ENCODE measurements around the gene RIPK3.
"Not testable (repeated sequence)": the region's sequence is repeated elsewhere in the genome, so short reads cannot be mapped to it uniquely, and the experiment has no call there.

RIPK3 gene

DNA sequence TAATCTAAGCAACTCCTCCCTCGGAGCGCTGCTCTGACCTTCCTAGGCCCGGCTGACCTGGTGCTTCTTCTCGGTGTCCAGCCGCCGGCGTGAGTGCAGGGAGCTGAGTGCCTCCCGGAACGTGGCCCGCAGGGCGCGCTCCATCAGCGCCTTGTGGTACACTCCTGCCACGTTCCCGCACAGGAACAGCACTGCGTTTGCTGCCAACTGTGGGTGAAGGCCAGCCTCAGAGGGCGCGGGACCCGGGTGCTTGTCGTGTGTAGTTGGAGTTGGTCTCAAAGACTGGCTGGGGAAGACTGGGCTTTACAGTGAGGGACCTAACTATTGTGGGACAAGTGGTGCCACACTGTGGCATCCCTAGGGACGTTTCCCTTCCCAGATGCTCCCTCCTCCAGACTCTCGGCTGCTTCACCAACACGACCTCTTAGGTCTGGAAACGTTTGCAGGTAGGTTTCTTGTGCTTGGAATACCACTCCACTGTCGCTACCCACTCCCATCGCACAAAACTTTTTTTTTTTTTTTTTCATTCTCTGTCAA is 8.0 kb downstream of the RIPK3 start:
- no peak overlapping the region for H2AFZ ChIP-seq (ENCODE audit: low read length, unreplicated experiment)
- peaks cover 18% of the 10 kb centered on the region for H3K27me3 ChIP-seq (ENCODE audit: insufficient read depth, low read length)
- H3K4me3 ChIP-seq (ENCODE audit: low read depth, low read length): no peak overlapping the region; the same call in 1 of the 2 replicates
- peaks cover 4% of the 10 kb centered on the region for H3K4me1 ChIP-seq (ENCODE audit: control insufficient read depth, insufficient read depth, low read length, unreplicated experiment)
- H3K36me3 ChIP-seq (ENCODE audit: insufficient read depth, low read length): no peaks in the 10 kb centered on the region
- no peaks in the 10 kb centered on the region for H3K79me2 ChIP-seq (ENCODE audit: control insufficient read depth, insufficient read depth, low read length, unreplicated experiment)
- no peak overlapping the region for H3K27ac ChIP-seq (ENCODE audit: low read depth, low read length)

DNA sequence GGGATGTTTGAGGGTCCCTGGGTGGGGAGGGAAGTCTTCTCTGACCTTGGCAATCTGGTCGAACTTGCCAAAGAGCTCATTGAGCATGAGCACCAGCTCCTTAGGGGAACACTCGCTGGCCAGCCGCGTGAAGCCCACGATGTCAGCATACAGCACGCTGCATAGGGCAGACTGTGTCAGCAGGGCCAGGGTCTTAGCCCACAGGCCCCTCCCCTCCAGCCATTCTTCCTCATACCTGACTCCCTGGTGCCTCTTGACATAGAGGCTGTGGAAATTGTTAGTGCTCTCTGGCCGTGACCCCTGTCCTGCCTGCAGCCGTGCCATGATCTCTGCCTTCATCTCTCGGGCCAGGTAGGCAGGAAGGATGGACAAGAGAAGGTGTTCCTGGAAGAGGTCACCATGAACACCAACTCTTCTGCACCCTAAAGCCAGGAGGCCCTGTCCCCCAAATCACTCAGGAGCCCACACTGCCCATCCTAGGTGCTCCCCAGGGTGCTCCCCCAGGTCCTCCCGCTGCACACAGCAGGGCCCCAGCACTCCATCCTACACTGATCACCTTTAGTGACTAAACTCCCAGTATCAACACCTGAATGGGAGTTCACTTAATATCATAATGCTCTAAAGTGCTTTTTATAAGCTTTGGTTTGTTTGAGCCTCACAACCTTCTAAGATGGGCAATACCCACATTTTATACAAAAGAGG is 8.7 kb downstream of the RIPK3 start:
- no peaks in the 10 kb centered on the region for H3K79me2 ChIP-seq (ENCODE audit: control insufficient read depth, insufficient read depth, low read length, unreplicated experiment)
- no peaks in the 10 kb centered on the region for H3K36me3 ChIP-seq (ENCODE audit: insufficient read depth, low read length)
- H3K27me3 ChIP-seq (ENCODE audit: insufficient read depth, low read length): peaks cover 18% of the 10 kb centered on the region
- no peak overlapping the region for H3K4me3 ChIP-seq (ENCODE audit: low read depth, low read length)
- H3K27ac ChIP-seq (ENCODE audit: low read depth, low read length): no peak overlapping the region
- H3K4me1 ChIP-seq (ENCODE audit: control insufficient read depth, insufficient read depth, low read length, unreplicated experiment): peaks cover 4% of the 10 kb centered on the region
- H2AFZ ChIP-seq (ENCODE audit: low read length, unreplicated experiment): no peak overlapping the region

DNA sequence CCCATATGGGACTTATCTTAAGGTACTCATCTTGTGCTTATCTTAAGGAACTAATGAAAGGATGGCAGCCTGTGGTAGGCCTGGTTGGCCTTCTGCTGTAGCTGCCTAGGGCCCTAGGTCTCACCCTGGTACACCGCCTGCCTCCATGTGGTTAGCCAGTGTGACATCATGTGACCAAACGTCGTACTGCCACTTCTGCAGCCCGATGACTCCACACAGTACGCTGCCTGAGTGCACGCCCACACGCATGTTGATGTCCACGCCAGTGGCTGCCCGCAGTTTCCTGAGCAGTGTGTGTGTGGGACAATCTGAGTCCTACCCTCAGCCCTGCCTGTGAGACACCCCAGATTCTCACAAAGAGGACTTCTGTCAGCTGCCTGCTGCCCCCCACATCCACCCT is 10.1 kb downstream of the RIPK3 start:
- Histone ChIP-seq H2AFZ (ENCODE audit: low read length, unreplicated experiment) (no peak overlapping the region), H3K79me2 (ENCODE audit: control insufficient read depth, insufficient read depth, low read length, unreplicated experiment) (no peaks in the 10 kb centered on the region), H3K27ac (ENCODE audit: low read depth, low read length) (no peak overlapping the region), H3K4me1 (ENCODE audit: control insufficient read depth, insufficient read depth, low read length, unreplicated experiment) (no peaks in the 10 kb centered on the region), H3K27me3 (ENCODE audit: insufficient read depth, low read length) (peaks cover 13% of the 10 kb centered on the region; the same call in 1 of the 2 replicates), H3K4me3 (ENCODE audit: low read depth, low read length) (no peak overlapping the region), H3K36me3 (ENCODE audit: insufficient read depth, low read length) (no peaks in the 10 kb centered on the region)

DNA sequence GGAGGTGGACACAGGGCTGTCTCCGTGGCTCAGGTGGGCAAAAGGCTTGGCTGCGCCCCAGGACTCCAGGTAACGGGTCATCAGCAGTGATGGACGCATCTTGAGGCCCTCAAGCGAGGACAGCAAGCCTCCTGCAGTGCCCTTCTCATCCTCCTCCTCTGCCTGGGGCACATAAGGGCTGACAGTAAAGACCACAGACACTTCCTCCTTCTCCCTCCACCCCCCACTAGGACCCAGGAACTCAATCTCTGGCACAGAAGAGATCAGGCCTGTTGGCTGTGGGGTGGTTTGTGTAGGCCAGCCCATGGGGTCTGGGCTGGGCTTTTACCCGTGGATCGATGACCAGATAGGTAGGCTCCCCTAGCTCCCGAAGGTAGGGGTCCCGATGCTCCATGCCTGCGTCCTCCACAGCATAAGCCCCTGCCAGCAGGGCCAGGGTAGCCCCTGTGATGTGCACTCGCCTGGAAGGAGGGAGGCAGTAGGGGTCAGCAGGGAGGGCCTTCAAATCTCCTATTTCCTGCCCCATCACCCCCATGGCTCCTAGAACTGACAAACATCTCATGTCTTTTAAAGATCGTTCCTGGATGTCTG is 10.6 kb downstream of the RIPK3 start:
- no peak overlapping the region for H3K27ac ChIP-seq (ENCODE audit: low read depth, low read length)
- H3K4me1 ChIP-seq (ENCODE audit: control insufficient read depth, insufficient read depth, low read length, unreplicated experiment): no peaks in the 10 kb centered on the region
- no peak overlapping the region for H3K4me3 ChIP-seq (ENCODE audit: low read depth, low read length)
- H3K27me3 ChIP-seq (ENCODE audit: insufficient read depth, low read length): peaks cover 8% of the 10 kb centered on the region; the same call in 1 of the 2 replicates
- H2AFZ ChIP-seq (ENCODE audit: low read length, unreplicated experiment): no peak overlapping the region
- H3K79me2 ChIP-seq (ENCODE audit: control insufficient read depth, insufficient read depth, low read length, unreplicated experiment): no peaks in the 10 kb centered on the region
- H3K36me3 ChIP-seq (ENCODE audit: insufficient read depth, low read length): no peaks in the 10 kb centered on the region

DNA sequence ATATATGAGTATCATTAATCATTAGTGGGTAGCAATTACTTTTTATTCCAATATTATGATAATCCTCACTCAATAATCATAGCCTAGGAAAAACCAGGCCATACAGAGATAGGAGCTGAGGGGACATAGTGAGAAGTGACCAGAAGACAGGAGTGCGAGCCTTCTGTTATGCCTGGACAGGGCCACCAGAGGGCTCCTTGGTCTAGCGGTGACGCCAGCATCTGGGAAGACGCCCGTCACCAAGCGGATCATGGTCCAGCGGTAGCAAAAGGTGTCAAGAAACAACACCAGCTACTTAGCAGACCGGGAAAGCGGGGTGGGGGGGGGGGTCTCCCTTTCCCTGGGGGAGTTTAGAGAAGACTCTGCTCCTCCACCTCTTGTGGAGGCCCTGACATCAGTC is 11.9 kb downstream of the RIPK3 start:
- H2AFZ ChIP-seq (ENCODE audit: low read length, unreplicated experiment); H3K36me3 ChIP-seq (ENCODE audit: insufficient read depth, low read length); H3K4me1 ChIP-seq (ENCODE audit: control insufficient read depth, insufficient read depth, low read length, unreplicated experiment); H3K27ac ChIP-seq (ENCODE audit: low read depth, low read length); H3K27me3 ChIP-seq (ENCODE audit: insufficient read depth, low read length); H3K4me3 ChIP-seq (ENCODE audit: low read depth, low read length); H3K79me2 ChIP-seq (ENCODE audit: control insufficient read depth, insufficient read depth, low read length, unreplicated experiment): not testable (repeated sequence)

DNA sequence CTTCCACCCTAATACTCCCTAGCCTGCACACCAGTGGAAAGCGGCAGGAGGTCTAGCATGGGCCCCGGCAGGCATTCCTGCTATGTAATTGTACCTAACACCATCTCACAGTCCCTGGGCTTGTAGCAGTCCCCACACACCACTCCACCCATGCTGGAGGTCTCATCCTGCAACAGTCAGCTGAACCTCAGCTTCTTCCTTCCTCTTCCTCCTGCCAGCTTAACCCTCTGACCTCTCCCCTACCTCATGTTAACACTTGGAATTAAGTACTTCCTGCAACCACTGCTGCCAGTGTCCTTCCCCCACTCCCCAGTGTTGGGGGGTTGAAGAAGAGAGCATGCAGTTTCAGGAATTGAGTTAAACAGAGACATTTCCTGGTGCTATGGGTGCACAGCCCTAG is 12.5 kb downstream of the RIPK3 start:
- Histone ChIP-seq H3K4me3 (ENCODE audit: low read depth, low read length) (no peak overlapping the region), H3K27ac (ENCODE audit: low read depth, low read length) (no peak overlapping the region), H3K36me3 (ENCODE audit: insufficient read depth, low read length) (no peaks in the 10 kb centered on the region), H3K4me1 (ENCODE audit: control insufficient read depth, insufficient read depth, low read length, unreplicated experiment) (no peaks in the 10 kb centered on the region), H3K27me3 (ENCODE audit: insufficient read depth, low read length) (peaks cover under 1% of the 10 kb centered on the region; the same call in 1 of the 2 replicates), H3K79me2 (ENCODE audit: control insufficient read depth, insufficient read depth, low read length, unreplicated experiment) (no peaks in the 10 kb centered on the region), H2AFZ (ENCODE audit: low read length, unreplicated experiment) (no peak overlapping the region)

DNA sequence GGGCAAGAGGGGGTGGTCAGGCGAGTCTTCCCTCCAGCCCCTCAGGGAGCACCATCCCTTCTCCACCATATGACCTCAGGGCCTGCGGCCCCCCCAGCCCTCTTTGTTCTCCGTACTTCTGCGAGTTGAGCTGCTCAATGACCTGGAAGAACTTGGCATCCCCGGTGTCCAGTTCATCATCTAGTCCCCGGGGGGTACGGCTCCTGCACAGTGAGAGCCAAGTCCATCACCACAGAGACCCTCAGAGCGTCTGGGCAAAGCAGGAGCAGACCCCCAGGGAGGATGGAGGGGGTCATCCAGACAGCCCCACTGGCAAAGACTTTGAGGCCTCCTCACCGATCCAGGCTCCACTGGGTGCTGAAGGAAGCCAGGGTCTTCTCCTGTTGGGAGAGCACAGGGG is 13.8 kb downstream of the RIPK3 start:
- Histone ChIP-seq H3K27me3 (ENCODE audit: insufficient read depth, low read length) (no peaks in the 10 kb centered on the region), H3K36me3 (ENCODE audit: insufficient read depth, low read length) (no peaks in the 10 kb centered on the region), H3K4me1 (ENCODE audit: control insufficient read depth, insufficient read depth, low read length, unreplicated experiment) (no peaks in the 10 kb centered on the region), H2AFZ (ENCODE audit: low read length, unreplicated experiment) (no peak overlapping the region), H3K27ac (ENCODE audit: low read depth, low read length) (no peak overlapping the region), H3K4me3 (ENCODE audit: low read depth, low read length) (no peak overlapping the region), H3K79me2 (ENCODE audit: control insufficient read depth, insufficient read depth, low read length, unreplicated experiment) (no peaks in the 10 kb centered on the region)

DNA sequence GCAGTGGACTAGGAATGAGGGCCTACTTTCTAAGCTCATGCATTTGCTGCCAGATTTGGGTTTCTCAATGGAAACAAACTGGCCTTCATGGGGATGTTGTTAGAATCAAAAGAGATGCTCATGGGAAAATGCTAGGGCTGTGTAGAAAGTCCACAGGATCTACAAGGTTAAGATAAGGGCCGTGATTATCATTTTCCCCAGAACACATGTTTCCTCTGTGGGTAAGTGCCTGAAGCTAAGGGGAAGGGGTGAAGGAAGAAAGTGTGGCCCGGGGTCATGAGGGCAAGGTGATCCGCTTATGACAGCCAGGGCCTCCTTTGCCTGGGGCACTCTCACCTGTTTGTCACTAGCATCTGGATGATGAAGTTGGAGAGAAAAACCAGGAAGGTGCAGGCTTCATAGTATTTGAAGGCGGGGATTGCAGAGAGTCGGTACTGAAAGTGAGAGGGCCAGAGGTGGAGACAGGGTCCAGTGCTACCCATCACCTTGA is 14.7 kb downstream of the RIPK3 start:
- Histone ChIP-seq H3K27me3 (ENCODE audit: insufficient read depth, low read length) (0 out of 2 replicates have a peak, but pooled peaks cover 4% of the 10 kb centered on the region), H3K36me3 (ENCODE audit: insufficient read depth, low read length) (no peaks in the 10 kb centered on the region), H3K79me2 (ENCODE audit: control insufficient read depth, insufficient read depth, low read length, unreplicated experiment) (no peaks in the 10 kb centered on the region), H3K27ac (ENCODE audit: low read depth, low read length) (no peak overlapping the region), H2AFZ (ENCODE audit: low read length, unreplicated experiment) (no peak overlapping the region), H3K4me1 (ENCODE audit: control insufficient read depth, insufficient read depth, low read length, unreplicated experiment) (no peaks in the 10 kb centered on the region), H3K4me3 (ENCODE audit: low read depth, low read length) (no peak overlapping the region)

DNA sequence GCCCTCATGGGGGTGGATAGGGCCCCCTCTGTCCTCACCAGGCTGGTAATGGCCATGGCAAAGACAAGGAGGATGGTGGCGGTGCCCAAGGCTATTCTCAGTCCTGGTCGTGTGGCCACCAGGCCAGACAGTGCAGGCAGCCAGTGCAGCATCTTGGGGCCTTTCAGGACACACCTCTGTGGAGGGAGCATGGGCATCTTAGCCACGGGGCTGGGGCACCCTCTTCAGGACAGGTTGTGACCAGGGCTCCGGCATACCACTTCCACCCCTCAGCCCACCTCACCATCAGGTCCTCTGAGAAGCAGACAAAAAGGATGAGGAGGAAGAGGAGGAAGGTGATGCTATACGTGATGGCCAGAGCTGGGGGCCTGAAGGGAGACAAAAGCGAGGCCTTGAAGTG is 15.8 kb downstream of the RIPK3 start:
- no peaks in the 10 kb centered on the region for H3K79me2 ChIP-seq (ENCODE audit: control insufficient read depth, insufficient read depth, low read length, unreplicated experiment)
- H3K27me3 ChIP-seq (ENCODE audit: insufficient read depth, low read length): 0 out of 2 replicates have a peak, but pooled peaks cover 10% of the 10 kb centered on the region
- H2AFZ ChIP-seq (ENCODE audit: low read length, unreplicated experiment): no peak overlapping the region
- H3K27ac ChIP-seq (ENCODE audit: low read depth, low read length): no peak overlapping the region
- no peaks in the 10 kb centered on the region for H3K4me1 ChIP-seq (ENCODE audit: control insufficient read depth, insufficient read depth, low read length, unreplicated experiment)
- H3K4me3 ChIP-seq (ENCODE audit: low read depth, low read length): no peak overlapping the region
- H3K36me3 ChIP-seq (ENCODE audit: insufficient read depth, low read length): no peaks in the 10 kb centered on the region

DNA sequence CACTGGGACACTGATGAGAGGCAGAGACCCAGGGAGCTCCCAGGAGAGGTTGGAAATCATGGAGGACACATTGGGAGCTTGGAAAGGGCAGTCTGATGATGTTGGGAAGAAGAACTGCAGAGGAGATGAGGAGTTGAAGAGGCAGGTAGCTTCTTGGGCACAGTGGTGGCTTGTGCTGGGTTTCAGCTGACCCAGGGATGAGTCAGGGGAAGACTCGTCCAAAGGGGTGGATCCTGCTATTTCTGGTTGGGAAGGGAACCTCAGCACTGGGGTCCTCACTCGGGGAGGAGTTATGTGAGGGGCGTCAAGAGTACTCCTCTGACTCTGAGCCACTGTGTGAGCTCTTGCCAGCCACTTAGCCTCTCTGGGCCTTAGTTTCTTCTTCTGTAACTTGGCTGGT is 16.4 kb downstream of the RIPK3 start:
- 0 out of 2 replicates have a peak, but pooled peaks cover 10% of the 10 kb centered on the region for H3K27me3 ChIP-seq (ENCODE audit: insufficient read depth, low read length)
- H3K36me3 ChIP-seq (ENCODE audit: insufficient read depth, low read length): no peaks in the 10 kb centered on the region
- H3K4me3 ChIP-seq (ENCODE audit: low read depth, low read length): no peak overlapping the region

DNA sequence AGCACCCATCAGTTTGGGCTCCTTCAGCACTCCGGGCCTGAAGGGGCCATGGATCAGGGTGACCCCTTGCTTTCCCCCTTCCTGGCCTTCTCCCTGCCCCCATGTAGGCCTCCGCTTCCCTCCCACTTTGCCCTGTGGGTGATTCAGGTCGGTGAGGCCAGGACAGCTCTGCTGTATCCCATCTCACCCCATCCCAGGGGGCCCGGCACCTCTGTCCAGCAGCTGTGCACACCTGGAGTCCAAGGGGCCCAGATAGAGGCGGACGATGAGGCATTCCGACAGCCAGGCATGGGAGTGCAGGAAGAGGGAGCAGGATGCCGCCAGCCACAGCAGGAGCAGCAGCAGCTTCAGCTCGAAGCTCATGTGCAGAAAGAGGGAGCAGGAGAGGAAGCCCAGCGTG is 17.1 kb downstream of the RIPK3 start:
- Histone ChIP-seq H3K4me3 (ENCODE audit: low read depth, low read length) (no peak overlapping the region), H3K79me2 (ENCODE audit: control insufficient read depth, insufficient read depth, low read length, unreplicated experiment) (no peaks in the 10 kb centered on the region), H3K36me3 (ENCODE audit: insufficient read depth, low read length) (no peaks in the 10 kb centered on the region), H3K4me1 (ENCODE audit: control insufficient read depth, insufficient read depth, low read length, unreplicated experiment) (peaks cover 3% of the 10 kb centered on the region), H3K27ac (ENCODE audit: low read depth, low read length) (no peak overlapping the region), H2AFZ (ENCODE audit: low read length, unreplicated experiment) (no peak overlapping the region), H3K27me3 (ENCODE audit: insufficient read depth, low read length) (0 out of 2 replicates have a peak, but pooled peaks cover 10% of the 10 kb centered on the region)

More for the DNA sequence above, 16.4 kb downstream of the RIPK3 start:
- H2AFZ ChIP-seq (ENCODE audit: low read length, unreplicated experiment): no peak overlapping the region
- no peaks in the 10 kb centered on the region for H3K4me1 ChIP-seq (ENCODE audit: control insufficient read depth, insufficient read depth, low read length, unreplicated experiment)
- H3K27ac ChIP-seq (ENCODE audit: low read depth, low read length): no peak overlapping the region
- H3K79me2 ChIP-seq (ENCODE audit: control insufficient read depth, insufficient read depth, low read length, unreplicated experiment): no peaks in the 10 kb centered on the region
